ENCODE results near the gene FCSK.
A peak's percentile ranks its signal among the peaks of the same experiment; 100 is the strongest.
"Not testable (repeated sequence)": the region's sequence is repeated elsewhere in the genome, so short reads cannot be mapped to it uniquely, and the experiment has no call there.

Gene FCSK

DNA sequence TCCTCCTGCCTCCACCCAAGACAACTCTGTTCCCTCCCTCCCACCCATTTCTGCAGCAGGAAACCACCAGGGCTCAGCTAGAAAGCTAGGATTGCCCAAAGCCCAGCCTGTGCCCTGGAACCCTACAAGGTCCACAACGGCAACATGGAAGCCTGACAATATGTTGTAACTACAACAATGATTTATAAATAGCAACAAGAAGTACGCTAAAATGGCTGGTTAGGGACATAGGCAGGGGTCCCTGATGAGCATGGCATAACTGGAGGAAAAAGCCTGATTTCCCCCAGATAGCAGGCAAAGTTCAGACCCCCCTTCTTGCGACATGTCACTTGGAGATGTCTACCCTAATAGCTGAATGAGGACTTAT, 22.1 kb upstream of the FCSK start:
- peak; percentile 73 to 83 for DNase-seq

DNA sequence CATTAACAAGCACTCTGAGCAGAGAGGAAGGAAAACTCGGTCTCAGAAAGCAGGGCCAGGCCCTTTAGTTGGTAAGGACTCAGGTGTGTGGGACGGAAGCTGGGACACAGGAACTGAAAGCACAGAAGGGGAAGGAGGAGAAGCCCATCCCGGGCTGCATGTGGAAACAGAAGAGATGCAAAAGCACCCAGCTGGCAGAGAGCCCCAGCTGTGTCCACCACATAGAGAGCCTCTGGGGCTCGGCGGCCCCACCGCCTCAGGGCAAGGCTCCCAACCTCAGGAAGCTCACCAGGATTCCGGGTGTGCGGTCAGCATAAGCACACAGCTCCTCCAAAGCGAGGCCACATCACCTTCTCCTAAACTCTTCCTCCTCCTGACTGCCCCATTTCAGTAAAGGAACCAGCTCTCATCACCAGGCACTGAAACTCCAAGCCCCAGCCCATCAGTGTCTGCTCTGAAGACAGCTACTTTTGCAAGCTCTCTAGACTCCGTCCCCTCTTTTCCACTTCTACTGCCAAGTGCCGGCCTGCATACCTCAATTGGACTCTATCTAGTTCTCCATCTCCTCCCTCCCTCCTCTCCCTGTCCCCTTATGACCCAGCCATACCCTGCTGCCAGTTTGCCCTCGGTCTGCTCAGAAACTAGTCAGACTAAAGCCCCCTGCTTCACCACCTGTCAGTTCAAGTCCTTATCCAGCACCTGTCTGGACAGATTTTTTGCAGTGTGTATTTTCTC, 21.5 kb upstream of the FCSK start:
- DNase-seq = peak; percentile 48 to 66

DNA sequence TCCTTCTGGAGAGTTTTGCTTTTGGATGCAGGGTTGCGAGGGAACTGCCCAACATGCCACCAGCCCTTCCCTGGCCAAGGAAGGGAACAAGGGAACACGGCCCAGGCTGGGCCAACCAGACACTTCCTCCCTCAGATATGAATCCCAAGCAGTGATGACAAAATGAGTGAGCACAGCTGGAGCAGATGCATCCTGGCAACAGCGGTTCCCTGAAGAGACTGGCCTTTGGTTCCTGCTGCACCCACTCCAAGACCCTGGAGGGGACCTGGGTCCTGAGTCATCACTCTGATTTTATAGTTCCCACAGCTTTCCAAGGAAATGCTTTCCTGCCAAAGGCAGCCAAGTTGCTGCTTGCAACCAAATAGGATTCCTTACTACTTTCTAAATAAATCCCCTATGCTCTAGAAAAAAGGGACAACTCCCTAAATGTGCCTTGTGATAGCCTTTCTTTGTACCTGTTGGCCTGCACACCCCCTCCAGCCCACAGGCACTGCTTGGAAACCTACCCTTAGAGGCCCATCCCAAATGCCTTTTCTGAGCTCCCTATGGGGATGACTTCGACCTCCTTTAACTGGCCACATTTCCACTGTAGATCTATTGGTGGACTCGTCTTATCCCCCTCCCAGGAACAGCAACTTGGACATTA, 20.8 kb upstream of the FCSK start:
- peak; percentile 31 to 65 for DNase-seq

DNA sequence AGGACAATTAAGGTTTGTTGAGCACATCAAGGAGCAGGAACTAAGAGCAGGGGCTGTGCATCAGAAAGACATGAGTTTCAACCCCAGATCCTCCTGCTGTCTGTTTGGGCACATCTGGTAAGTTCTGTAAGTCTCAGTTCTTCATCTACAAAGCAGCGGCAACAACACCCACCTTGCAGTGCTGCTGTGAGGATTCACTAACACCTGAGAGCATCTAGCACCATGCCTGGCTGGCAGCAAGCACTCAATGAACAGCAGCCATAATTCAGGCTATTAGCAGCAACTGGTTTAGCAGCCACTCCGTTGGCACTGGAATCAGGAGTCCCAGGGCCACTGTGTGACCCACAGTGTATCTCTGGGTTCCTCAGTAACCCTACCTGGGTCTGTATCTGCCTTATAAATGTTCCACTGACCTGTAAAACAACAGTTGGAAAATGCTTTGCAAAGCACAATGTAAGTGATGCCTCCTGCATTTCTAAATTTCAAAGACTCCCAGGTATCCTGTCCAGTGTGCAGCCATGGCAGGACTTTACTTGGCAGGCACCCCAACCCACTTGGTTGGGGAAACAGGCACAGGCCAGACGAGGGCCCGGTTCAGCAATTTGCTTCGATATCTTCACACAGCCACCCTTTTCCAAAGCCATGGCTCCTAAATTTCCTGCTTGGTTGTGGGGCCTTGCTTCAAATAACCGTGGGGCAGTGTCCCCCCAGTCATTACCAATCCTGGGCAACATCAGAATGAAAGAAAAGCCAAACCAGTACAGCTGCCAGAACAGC, 19.7 kb upstream of the FCSK start:
- DNase-seq = no peak

DNA sequence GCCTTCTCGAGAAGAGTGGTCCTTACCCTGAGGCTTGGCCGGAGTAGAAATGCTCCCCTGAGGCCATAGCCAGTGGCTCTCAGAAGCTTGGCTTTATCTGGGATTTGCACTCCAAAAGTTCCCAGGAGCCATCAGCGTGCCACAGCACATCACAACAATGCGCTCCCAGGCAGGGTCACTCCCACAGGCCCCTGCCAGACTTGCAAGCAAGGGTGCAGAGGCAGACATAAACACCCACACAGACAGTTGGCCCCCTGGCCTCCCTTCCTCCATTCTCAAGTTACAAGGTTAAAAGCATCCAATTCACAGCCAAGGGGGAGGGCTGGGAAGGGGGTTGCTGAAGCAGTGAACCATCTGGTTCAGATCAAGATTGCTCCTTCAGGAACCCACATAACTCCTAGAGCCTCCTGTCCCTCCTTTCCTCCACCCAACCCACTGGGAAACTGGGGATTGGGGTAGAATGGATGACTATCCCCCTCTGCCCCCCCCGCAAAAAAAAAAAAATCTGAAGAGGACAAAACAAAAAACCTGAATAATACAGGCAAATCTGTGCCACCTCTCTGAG, 17.3 kb upstream of the FCSK start:
- no peak for DNase-seq

DNA sequence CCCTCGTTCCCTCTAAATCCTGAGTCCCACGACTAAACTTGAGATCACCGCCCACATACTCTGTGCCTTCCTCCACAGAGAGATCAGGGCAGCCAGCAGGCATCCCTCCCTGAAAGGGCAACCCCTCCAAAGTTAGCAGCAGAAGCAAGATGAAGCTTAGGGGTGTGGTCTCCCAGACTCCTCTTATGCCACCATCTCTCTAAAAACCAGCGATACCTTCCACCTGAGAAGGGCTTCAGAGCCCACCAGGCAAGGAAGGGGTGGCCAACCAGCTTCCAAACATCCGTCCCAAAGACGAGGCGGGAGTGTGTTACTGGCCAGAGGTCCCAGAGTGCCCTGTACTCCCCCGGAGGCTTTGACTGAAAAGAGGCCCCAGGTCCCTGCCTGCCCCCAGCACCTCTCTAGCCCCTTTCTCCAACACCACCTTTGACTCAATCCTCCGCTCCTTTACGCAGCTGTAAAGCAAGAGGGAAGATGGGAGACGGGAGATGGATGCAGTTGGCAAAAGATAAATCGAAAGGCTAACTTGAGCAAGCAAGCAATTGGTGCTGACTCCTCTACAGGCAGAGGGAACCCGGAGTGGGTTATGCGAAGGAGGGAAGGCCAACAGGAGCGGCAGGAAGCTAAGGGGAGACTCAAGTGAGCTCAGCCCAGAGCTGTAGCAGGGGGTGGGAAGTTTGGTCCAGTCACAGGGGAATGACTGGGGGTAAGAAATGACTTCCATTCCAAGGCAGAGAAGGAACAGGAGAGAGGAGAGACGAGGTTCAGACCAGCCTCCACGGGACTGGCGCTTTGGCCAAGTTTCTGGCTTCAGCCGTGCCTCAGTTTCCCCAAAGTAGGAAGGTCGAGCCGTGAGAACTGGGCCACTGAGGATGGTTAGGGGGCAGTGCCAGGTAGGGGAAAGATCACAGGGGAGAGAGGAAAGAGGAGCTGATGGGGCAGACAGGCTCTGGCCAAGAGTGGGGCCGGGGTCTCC, 16.5 kb upstream of the FCSK start:
- peak; percentile 46 to 69 for DNase-seq

DNA sequence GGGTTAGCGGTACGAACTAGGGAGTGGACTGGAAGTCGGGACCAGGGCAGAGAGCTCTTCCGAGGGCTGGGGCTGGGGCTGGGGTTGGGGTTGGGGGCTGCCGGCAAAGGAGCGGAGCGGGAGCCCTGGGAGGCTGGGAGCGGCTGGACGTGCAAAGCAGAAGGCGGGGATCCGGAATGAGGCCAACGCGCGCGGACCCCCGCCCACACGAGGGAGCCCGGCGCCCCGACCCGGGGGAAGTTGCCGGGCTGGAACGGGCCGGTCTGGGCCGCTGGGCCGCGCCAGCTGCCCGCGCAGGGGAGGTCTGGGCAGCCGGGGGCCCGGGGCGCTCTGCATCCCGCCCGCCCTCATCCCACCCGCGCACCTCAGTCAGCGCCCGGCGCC, 15.8 kb upstream of the FCSK start:
- no peak for DNase-seq

DNA sequence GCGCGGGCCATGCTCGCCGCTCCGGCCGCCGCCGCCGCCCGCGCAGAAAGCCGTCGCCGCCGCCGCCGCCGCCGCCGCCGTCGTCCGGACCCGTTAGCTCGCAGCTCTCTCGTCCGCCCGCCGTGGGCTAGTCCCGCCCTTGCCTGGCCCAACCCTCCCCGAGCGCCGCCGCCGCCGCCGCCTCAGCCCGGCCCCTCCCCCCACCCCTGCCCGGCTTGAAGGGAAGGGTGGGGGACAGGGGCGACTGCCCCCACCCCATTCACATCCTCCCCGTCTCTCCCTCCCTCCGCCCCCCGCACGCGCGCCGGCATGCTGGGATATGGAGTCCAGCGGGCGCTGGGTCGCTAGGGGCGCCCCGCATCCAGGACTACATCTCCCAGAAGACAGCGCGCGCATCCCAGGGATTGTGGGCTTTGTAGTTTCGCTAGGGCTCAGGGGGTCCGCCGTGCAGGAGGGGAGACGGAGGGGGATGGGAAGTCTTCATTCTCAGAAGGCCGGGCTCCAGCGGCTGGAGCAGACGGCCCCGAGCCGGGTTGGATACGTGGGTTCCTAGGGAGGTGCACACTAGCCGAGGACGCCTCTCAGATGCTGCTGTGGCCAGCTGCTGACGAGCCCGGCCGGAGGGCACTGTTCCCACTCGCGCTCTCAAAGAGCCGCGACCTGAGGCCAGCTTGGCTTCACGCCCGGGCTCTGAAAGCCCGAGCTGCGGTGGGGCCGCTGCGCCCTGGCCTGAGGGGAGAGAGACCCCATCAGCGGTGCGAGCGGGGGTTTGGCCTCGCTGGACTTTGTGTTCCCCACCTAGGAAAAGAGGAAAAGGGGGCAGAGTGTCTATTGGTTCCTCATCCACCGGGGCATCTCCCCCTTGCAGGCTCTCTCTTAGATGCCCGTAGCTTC, 15.2 kb upstream of the FCSK start, which contains the start of gene ST3GAL2:
Gene ST3GAL2 (minus strand): TSS at position 132 of the 894 bp plus-strand sequence. CDS start 40,570 bp downstream, outside the sequence.
- DNase-seq = peak; percentile 88 to 89

DNA sequence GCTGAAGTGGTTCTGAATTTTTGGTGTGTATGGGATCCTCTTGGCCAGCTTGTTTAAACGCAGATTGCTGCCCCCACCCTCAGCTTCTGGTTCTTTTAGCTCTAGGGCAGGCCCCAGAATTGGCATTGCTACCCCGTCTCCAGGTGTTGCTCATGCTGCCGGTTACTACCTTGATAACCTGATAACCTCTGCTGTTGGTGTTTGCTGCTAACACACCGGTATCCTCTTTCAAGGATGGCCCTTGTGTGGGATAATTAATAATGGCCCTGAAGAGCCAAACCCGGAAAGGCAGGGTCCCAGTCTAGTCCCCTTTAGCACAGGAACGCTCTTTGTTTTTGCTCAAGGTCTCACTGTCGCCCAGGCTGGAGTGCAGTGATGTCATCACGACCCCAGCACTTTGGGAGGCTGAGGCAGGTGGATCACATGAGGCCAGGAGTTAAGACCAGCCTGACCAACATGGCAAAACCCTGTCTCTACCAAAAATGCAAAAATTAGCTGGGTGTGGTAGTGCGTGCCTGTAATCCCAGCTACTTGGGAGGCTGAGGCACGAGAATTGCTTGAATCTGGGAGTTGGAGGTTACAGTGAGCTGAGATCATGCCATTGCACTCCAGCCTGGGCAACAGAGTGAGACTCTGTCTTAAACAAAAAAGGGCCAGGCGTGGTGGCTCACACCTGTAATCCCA, 14.2 kb upstream of the FCSK start:
- no peak for DNase-seq

DNA sequence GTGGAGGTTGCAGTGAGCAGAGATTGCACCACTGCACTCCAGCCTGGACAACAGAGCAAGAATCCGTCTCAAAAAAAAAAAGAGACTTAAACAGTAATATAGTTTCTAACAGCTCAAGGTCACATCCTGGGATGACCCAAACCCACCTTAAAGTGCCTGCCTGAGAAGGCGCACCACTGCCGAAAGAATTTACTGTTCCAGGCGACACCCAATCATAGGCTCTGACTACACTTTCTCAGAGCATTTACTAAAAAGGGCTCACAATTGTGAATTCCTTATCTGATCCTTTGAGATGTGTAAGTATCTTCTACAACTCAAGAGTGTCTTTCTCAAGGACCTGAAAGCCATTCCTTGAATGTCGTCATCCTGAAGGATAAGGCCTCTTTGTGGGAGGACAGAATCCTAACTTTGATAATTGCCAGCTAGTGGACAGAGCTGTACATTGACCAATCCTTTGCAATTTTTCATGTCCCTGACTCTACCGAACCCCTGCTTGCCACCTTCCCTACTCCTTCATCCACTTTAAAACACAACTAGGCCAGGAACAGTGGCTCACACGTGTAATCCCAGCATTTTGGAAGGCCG, 12.9 kb upstream of the FCSK start:
- no peak for DNase-seq

DNA sequence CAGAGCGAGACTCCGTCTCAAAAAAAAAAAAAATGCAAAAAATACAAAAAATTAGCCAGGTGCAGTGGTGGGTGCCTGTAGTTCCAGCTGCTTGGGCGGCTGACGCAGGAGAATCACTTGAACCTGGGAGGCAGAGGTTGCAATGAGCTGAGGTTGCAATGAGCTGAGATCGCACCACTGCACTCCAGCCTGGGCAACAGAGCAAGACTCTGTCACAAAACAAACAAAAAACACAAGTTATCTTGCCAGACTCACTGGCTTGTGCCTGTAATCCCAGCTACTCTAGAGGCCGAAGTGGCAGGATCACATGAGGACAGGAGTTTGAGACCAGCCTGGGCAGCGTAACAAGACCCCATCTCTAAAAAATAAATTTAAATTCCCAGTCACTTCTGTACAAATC, 12.1 kb upstream of the FCSK start:
- DNase-seq = no peak

DNA sequence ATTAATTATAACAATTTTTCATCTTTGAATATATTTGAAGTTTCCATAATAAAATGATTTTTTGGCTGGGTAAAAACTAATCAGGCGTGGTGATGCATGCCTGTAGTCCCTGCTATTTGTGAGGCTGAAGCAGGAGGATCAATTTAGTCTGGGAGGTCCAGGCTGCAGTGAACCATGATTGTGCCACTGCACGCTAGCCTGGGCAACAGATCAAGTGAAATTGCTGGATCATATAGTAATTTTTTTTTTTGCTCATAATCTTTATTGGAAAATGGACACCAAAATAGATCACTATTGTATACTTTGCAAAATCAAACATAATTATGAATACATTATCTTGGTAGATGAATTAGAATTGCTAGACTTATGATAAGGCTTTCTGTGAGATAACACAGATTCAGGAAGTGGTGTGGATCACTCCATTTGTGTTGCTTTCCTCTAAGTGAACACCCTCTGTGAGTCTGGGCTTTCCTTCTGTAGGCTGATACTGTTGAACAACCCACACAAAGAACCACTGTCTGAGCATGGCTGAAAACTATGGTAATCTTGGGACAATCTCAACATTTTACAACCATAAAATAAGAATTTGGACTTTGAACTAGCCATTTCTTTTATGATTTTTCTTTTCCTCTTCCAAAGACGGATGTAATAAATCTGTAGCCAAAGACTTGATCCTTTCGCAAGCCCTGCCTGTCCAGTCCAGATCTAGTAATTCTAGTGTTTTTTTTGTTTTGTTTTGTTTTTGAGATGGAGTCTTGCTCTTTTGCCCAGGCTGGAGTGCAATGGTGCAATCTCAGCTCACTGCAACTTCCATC, 9.9 kb upstream of the FCSK start:
- DNase-seq = peak in 1 of 2 donors; percentile 48

DNA sequence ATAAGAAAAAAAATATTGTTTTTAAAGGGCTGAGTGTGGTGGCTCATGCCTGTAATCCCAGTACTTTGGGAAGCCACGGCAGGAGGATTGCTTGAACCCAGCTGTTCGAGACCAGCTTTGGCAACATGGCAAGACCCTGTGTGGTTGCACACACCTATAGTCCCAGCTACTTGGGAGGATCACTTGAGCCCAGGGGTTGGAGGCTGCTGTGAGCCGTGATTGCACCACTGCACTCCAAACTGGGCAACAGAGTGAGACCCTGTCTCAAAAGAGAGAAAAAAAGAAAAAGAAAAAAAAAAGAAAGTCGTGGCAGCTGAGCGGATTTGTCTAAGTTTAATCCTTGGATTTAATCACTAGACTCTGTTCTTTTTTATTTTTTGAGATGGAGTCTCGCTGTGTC, 6.3 kb upstream of the FCSK start:
- DNase-seq = no peak

DNA sequence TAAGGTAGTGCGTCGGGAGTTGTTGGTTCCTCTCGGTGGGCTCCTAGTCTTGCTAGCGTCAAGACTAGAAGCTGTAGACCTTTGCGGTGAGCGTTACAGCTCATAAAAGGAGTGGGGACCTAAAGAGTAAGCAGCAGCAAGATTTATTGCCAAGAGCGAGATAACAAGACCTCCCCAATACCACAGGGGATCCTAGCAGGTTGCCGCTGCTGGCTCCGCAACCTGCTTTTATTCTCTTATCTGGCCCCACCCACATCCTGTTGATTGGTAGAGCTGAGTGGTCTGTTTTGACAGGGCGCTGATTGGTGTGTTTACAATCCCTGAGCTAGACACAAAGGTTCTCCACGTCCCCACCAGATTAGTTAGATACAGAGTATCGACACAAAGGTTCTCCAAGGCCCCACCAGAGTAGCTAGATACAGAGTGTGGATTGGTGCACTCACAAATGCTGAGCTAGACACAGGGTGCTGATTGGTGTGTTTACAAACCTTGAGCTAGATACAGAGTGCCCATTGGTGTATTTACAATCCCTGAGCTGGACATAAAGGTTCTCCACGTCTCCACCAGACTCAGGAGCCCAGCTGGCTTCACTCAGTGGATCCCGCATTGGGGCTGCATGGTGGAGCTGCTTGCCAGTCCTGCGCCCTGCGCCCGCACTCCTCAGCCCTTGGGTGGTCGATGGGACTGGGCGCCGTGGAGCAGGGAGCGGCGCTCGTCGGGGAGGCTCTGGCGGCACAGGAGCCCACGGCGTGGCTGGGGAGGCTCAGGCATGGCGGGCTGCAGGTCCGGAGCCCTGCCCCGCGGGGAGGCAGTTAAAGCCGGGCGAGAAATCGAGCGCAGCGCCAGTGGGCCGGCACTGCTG, 4.0 kb upstream of the FCSK start:
- DNase-seq = not testable (repeated sequence)

DNA sequence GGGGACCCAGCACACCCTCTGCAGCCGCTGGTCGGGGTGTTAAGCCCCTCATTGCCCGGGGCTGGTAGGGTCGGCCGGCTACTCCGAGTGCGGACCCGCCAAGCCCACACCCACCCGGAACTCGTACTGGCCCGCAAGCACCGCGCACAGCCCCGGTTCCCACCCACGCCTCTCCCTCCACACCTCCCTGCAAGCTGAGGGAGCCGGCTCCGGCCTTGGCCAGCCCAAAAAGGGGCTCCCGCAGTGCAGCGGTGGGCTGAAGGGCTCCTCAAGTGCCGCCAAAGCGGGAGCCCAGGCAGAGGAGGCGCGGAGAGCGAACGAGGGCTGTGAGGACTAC, 3.4 kb upstream of the FCSK start:
- DNase-seq = not testable (repeated sequence)

DNA sequence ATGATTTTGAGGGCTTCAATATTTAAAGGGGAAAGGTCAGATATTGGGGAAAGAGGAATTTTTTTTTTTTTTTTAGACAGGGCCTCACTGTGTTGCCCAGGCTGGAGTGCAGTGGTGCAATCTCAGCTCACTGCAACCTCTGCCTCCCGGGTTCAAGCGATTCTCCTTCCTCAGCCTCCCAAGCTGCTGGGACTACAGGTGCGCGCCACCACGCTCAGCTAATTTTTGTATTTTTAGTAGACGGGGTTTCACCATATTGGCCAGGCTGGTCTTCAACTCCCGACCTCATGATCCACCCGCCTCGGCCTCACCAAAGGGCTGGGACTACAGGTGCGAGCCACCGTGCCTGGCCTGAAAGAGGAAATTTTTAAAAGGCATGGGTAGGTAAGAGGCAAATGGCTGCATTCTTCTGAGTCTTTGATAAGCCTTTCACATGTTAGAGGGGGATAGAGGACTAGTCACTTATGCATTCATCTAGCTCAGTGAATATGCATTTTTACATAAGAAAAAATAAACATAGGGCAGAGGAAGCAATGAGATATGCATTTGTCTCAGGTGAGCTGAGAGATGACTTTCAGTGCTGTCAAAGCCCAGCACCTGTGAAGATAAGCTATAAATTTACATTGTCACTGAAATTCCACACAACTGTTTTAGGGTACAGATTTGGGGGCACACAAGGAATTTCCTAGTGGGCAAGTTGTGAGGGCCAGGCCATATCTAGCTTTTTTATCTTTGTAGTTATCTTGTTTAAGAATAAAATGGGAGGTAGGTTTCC, 1.1 kb upstream of the FCSK start:
- no peak for DNase-seq

DNA sequence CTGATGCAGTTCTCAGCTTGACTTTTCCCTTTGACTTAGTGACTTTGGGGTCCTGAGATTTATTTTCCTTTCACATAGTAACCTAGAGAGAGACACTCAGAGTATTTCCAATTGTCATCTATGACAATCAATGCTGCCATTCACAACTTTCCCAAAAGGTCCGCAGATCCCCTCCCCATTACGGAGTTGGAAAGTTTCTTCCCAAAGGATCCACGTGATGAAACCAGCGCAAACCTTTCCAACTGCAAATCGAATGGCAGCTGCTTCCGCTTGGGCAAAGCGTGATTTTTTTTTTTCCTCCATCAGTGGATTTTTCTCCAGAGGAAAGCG, 538 bp upstream of the FCSK start:
- DNase-seq = no peak

DNA sequence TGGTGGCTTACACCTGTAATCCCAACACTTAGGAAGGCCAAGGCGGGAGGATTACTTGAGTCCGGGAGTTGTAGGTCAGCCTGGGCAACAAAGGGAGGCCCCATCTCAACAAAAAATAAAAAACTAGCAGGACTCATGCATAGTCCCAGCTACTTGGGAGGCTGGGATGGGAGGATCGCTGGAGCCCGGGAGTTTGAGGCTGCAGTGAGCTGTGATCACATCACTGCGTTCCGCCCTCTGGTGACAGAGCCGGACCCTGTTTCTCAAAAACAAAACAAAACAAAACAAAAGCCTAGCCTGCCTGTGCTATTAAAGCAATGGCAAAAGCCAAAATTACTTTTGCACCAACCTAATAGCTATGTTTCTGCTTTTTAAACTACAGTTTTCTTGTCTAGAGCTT, 1.5 kb downstream of the FCSK start:
- no peak for DNase-seq

Measured in inflammatory macrophage (primary cell).